ENCODE measurements around the gene ARHGDIA. TPM values are rescaled to one million over a fixed set of nuclear protein-coding genes. Genes with fewer than 3 reads are reported as not detected.
"Not testable (repeated sequence)": the region's sequence is repeated elsewhere in the genome, so short reads cannot be mapped to it uniquely, and the experiment has no call there.

ARHGDIA gene
- total RNA-seq = 498 TPM

DNA sequence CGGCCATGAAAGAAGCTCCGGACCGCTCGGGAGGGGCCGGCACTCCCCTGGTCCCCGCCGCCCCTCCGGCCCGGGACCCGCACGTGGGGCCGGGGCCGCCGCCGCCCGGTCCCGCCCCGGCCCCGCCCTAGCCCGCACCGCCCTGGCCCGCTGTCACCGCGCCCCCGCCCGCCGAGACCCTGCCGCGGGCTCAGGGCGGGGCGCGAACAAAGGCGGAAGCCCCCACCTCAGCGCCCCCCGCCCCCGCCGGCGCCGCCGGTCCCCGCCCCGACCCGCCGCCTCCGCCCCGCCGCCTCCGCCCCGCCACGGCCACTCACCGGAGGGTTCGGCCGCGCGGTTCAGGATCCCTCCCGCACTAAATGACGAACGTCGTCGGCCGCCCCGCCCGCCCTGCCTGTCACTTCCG lies at the start of gene ARHGDIA:
Gene ARHGDIA (minus strand): TSS at position 357 of the 406 bp plus-strand sequence. CDS start 1,407 bp downstream, outside the sequence.
- DNase-seq (ENCODE audit: low spot score) = no peak

DNA sequence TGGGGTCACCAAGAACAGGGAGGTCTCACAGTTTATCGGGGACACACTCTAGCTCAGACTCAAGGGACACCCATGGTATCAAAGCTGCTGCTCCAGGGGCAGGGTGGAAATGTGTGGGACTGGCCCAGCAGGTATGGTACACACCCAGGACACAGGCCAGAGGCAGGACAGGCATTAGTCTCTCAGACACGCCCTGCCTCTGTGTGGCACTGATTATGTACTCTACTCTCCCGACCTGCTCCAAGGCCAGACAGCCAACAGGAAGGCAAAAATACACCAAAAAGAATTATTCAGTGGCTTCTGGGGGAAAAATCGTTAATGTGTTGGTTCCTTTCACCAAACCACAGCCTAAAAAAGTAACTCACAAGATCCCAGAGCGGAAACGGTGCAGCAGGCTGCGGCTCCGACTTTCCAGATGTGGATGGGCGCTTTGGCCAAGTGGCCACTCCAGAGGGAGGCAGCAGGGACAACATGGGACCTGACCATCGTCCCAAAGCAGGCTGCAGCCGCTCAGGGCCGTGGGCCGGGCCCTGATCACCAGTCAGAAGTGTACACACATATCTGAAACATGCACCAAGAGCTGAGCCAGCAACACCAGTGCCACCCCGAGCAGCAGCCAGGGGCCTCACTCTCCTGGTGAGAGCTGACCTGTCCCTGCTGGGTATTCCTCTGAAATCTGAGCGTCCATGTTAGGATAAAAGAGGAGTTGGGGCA lies 47.9 kb upstream of the ARHGDIA start:
- peak; percentile 69 for DNase-seq (ENCODE audit: low spot score)

DNA sequence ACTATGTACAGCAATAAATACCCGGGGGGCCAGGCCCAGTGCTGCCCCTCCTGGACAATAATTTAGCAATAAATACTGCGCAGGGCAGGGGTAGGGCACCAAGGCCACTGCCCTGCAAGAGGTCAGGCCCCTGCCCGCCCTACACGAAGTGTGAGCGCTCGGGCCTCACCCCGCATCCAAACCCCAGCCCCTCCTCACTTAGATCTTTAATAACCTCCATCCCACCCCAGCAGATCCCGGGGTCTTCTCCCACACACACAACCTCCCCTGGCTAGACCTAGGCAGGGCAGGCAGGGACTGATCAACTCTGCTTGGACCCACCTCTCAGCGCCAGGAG lies 47.2 kb upstream of the ARHGDIA start:
- not testable (repeated sequence) for DNase-seq (ENCODE audit: low spot score)

DNA sequence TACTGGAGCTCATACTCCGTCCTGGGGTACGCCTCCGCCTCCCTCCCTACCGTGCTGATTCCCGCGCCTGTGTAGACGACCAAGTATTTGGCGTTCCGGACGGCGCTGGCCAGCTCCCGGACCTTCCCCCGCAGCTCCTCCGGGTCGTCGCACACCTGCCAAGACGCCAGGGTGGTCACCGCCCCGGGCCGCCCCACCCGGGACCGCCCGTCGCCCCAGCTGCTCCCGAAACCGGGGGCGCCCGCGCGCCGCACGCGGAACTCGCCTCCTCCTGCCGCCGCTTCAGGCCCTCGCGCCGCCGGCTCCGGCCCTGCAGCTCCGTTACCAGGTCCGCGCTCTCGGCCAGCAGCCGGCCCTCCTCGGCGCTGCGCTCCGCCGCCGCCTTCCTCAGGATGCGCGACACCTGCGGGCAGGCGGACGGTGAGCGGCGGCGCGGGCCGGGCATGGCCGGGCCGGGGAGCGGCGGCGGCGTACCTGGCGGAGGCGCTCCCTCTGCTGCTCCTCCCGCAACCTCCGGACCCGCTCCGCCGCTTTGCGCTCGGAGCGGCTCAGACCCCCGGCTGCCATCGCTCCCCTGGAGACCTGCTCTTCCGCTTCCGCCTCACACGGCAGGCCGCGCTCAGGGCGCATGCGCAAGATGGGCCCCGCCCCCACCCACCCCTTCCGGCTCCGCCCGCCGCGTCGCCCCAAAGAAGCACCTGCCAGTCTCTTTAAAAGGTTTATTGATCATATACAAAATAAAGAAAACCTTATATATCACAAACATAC lies 46.6 kb upstream of the ARHGDIA start, which contains the start of gene SIRT7:
Gene SIRT7 (minus strand): TSS at position 612 of the 768 bp plus-strand sequence. CDS start 45 bp downstream, at position 567.
- DNase-seq (ENCODE audit: low spot score) = peak; percentile 81

DNA sequence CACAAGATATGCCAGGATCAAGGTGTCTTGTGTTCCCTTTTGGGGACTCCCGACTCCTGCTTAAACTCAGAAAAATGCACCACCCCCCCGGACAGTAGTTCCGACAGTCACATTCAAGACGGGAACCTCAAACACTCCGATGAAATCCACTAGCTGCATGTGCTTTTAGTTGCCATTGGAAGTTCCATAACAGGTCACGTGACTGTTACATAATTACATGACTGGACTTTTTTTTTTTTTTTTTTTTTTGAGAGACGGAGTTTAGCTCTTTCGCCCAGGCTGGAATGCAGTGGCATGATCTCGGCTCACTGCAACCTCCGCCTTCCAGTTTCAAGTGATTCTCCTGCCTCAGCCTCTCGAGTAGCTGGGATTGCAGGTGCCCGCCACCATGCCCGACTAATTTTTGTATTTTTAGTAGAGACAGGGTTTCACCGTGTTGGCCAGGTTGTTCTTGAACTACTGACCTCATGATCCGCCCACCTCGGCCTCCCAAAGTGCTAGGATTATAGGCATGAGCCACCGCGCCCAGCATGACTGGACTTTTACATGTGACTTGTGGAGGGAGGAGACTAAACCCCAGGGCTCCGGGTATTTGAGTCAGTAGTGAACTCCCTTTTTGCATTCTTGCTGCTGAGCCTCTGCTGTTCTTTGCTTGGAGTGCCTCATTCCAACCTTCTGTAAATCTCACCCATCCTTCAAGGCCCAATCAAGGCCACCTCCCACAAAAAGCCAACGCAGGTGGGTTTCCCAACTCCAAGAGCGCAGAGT lies 45.3 kb upstream of the ARHGDIA start:
- no peak for DNase-seq (ENCODE audit: low spot score)

DNA sequence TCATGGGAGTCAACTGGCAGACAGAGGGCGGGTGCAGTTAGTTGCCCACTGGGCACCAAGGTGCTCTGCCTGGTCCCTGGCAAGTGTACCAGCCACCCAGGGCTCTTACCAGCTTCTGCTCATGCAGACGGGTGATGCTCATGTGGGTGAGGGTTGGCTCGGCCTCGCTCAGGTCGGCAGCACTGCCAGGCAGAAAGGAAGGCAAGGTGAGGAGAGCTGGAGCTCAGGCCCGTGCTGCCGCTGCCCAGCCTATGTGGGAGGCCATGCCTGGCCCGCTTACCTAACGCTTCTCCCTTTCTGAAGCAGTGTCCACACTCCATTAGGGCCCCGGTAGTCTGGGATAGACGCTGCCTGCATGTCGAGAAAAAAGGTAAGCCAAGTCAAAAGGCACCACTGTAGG lies 44.2 kb upstream of the ARHGDIA start:
- DNase-seq (ENCODE audit: low spot score) = no peak

DNA sequence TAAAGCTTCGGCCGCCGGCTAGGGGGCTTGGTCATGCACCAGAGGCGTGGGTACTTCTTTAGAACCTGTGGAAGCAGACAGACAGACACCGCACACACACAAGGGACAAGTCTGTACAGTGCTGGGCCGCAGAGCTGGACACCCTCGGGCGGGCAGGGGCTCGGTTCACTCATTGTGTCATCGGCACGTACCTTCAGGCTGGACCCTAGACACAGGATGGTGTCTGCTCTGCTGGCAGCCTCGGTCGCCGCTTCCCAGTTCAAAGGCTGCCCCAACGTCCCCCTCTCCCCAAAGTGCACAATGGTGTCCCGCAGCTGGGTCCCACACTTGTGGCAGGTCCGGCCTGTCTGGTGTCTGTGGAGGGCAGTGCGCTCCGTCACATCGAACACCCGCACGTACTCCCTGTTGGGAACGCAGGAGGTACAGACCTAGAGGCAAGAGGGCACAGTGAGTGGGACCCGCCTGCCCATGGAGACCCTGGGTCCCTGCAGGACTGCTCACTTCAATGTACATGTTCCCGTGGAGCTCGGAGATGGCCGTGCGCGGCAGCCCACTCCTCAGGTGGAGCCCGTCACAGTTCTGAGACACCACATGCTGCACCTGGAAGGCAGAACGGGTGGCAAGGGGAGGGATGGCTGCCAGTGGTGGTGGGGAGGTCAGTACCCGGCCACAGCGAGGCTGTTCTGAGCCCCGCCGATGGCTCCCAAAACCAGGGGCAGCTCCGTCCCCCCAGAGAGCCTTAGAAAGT lies 43.1 kb upstream of the ARHGDIA start:
- DNase-seq (ENCODE audit: low spot score) = no peak

DNA sequence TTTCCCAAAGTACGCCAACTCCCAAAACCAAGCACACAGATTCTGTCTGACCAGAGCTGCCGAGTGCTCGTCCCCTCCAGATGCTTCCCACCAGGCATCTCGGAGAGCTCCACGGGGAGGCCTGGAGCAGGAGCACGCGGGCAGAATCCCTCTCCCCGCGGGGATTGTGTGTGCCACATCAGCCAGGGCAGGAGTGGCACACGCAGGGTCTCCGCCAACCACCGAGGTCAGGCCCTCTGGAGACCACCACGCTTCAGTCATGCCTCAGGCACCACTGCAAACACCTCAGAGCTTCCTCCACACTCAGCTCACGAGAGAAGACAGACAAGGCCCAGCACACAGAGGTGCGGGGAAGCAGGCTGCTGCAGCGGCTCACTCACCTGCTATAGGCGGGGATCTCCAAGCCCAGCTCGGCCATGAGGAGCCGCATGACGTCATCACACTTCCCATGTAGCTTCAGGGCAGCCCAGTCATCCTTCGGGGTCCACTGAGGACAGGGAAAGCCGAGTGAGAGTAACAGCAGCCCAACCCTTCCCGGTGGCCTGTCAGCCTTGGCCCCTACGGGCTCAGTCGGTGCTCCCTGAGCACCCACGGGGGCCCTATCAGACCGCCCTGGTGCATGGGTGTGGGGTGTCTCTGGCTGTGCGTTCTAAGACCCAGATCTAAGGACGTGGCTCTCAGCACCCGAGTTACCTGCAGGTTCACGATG lies 42.4 kb upstream of the ARHGDIA start:
- no peak for DNase-seq (ENCODE audit: low spot score)

DNA sequence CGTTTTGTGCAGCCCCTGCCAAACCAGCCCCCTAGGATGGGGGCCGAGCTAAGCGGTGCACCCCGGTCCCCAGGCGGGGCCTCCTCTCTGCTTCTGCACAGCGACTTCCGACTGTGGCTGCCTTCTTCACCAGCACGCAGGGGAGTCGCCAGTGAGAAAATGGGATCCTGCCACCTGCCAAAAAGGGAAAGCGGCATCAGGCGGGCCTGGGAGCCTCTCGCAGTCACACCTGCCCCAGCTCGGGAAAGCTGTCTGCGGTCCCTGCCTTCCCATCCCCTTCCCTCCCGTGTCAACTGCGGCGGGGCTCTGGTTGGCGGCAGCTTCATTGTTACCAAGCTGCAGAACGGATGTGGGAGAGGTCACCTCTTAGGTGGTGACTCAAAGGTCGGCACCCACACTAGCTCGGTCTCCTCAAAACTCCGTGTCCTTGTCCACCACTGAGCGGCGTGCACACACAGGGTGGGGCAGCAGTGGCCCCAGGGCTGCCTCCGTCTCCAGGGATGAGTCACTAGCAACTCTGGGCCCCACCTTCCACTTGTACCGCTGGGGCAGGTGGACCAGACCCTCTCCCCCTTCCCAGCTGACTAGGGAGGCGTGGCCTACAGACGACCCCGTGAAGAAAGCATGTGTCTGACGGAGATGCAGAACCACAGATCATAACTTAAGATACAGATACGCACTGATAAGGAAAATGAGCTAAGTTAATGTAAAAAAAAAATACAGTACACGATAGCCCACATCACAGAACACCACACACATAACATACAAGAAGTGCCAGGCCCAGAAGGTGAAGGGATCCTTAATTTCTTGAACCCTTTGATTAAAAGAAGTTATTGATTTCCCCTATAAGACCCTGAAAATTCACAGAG lies 41.5 kb upstream of the ARHGDIA start:
- no peak for DNase-seq (ENCODE audit: low spot score)

DNA sequence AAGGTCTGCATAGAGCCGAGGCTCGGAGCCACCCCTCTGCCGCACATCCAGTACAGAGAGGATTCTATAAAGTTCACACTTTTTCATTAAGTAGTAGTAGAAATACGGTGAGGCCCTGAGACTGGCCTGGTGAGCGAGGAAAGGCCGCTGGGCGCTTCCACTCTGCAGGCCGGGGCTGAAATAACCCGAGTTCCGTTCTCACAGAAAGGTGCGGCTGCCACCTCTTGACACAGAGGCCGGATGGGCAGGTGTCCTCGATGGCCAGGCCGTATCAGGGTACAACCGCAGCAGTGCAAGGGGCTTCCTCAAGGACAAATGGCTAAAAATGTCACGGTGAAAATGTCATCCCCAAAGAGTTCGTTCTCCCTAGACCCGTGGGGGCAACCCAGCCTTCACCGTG lies 40.8 kb upstream of the ARHGDIA start:
- DNase-seq (ENCODE audit: low spot score) = no peak

DNA sequence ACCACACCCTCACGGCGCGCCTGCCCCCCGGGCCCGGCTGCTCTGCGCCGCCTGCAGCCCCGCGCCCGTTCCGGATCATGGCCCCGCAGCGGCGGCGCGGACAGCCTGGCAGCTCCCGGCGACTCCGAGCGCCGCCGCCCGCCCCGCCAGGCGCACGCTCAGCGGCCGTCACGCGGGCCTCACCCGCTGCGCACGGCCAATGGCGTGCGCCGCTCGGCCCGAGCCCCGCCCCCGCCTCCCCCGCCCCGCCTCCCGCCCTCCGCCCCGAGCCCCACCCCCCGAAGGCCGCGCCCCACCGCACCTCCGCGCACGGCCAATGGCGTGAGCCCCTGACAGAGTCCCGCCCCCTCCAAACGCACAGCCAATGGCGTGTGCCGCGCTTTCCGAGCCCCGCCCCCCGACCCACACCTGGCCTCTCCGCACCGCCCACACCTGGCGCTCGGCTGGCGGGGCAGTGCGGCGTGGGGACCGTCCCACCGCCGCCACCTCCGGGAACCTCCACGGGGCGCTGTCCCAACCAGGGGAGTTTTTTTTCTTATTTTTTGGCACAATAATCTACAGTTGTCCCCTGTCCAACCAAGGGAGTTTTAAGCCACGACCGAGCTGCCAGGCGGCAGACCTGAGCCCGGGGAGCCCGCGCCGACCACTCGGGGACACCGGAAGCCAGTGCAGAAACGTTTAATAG lies 40.3 kb upstream of the ARHGDIA start, which contains the start of gene PCYT2:
Gene PCYT2 (minus strand): TSS at position 123 of the 685 bp plus-strand sequence. CDS start 44 bp downstream, at position 79.
- peak; percentile 94 for DNase-seq (ENCODE audit: low spot score)

DNA sequence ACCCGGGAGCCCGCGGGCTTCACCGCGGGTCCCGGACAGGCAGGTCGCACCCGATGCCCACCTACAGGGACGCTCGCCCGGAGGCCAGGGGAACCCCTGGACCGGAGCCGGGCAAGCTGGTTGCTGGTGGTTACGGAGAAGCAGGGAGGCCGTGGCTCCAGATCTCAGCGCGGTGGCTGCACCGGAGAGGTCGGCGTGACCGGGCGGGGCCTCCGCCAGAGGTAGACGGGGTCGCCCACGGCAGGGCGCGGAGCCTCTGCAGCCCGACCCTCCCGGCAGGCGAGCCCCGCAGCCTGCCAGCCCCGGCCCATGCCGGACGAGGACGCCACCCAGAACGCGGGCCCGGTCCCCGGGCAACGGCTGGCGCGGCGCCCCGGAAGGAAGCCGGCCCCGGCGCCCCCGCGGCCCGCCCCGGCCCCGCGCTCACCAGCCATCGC lies 39.7 kb upstream of the ARHGDIA start:
- DNase-seq (ENCODE audit: low spot score) = no peak

DNA sequence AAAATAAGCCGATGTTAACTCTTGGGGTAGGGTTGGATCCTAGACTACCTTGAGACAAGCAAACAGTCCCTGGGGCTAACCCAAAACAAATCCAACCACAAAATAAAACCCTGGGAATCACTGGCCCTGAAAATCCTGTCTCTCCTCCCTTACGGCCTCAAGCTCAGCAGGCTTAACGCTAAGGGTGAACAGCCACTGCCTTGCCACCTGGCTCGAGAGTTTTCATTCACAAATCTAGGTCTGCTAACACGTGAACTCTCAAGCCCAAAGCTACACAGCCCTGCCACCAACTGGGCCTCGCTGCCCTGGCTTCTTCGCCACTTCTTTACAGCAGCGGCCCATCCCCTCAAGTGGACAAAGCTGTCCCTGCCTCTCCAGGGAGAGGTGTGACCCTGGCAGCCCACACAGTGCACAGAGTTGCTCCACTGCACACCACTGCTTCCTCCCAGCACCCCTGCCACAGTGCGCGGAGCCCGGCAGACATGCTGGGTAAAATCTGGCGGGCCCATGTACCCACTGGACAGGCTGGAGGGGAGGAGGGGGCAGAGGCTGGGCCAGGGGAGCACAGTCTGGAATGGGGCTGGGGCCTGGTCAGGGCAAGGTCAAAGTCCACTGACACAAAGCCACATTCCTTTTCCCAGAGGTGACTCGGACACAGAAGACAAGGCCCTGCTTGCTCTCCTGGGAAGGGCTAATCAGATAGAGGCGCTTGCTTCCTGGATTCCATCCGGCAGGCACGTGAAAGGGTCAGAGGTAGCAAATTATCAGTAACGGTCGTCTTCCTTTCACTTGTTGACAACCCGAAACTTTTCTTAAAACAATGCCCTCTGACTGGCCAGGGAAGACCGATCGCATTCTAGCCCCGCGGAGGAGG lies 39.1 kb upstream of the ARHGDIA start:
- no peak for DNase-seq (ENCODE audit: low spot score)

DNA sequence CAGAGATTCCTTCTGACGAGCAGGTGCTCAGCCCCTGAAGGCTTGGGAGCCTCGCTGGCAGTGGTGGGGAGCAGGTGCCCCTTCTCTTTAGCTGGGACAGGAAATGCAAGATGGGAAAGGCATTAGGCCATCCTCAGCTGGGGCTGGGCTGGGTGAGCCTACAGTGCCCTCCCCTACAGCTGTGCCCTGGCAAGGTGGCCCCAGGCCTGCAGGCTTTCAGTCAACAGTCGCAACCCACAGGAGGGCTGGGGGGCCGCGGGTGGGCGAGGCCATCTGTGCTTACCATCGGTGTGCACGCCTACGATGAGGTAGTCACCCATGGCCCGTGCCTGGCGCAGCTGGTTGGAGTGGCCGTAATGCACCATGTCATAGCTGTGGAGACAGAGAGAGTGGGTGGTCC lies 38.1 kb upstream of the ARHGDIA start:
- no peak for DNase-seq (ENCODE audit: low spot score)

DNA sequence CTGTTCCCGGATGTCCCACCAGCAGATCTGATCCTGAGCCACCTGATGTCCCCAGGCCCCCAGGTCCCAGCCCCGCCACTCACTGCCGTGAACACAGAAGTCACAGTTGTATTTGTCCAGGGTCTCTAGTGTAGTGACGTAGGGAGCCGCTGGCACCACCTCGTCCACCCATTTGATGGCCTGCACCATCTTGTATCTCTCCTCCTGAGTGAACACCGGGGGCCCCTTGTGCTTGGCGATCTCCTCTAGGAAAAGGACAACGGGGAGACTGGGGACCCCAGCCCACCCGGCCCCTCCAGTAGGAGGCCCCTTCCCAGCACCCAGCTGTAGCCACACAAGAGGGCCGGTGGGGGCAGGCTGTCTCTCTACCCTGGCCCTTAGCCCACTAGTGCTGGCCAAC lies 37.7 kb upstream of the ARHGDIA start:
- DNase-seq (ENCODE audit: low spot score) = no peak

DNA sequence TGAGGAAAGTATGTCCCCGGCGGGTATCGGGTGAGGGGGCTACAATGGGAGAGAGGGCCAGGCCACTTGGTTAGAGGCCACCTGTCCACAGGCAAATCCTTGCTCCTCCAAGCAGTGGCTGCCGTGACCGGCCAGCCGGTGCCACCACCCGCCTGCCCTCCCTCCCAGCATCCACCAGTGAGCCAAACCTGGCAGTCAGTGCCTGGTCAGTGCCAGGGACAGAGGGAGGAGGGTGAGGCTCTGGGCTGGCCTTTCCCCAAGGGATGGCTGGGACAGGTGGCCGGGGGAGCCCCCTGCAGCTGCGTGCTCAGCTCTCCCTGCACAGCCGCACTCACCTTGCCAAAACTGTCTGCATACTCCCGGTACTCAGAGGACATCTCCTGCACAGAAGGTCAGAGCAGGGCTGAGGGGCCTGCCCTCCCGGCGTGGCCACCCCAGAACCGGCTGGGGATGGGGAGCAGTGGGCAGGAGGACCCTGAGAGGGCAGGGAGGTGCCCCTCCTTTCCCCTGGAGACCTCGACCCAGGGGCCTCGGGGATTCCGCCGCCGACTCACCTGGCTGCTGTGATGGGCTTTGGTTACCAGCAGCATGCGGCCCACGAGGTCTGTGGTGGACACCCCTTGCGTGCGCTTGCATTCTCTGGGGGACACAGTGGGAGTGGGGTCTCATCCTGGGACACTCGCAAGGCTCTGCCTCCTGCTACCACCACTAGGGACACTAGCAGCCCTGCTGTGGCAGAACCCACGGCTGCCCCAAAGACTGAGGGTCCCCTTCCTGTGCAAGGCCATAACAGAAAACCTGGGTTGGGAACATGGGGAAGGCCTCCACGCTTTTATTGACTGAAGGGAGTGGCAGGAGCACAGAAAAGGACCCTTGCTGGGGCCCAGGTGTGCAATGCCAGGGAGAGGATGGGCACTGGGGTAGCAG lies 36.3 kb upstream of the ARHGDIA start:
- DNase-seq (ENCODE audit: low spot score) = no peak

Measured in ureter (tissue), 1 donor.